Mucosa of rectum (tissue), 2 donors: ENCODE results near the gene PCDHGA6.
"Not testable (repeated sequence)": the region's sequence is repeated elsewhere in the genome, so short reads cannot be mapped to it uniquely, and the experiment has no call there.

Source experiments
- H3K27ac ChIP-seq, 2 donors: one replicate each; pipeline ENCODE4 v1.7.0; 2013; ENCODE audit warnings: inconsistent platforms in 2 of 2, low read depth in 2 of 2, low read length in 2 of 2
- H3K27me3 ChIP-seq, 2 donors: one replicate each; pipeline ENCODE4 v1.7.0; 2013; ENCODE audit warnings: low read length in 2 of 2; ENCODE audit not compliant: control insufficient read depth in 2 of 2, insufficient read depth in 2 of 2
- H3K36me3 ChIP-seq, 2 donors: one replicate each; pipeline ENCODE4 v1.7.0; 2013; ENCODE audit warnings: low read length in 2 of 2; ENCODE audit not compliant: control insufficient read depth in 2 of 2, insufficient read depth in 2 of 2
- H3K4me1 ChIP-seq, 2 donors: one replicate each; pipeline ENCODE4 v1.7.0; 2013; ENCODE audit warnings: low read length in 2 of 2, mild to moderate bottlenecking in 1 of 2; ENCODE audit not compliant: control insufficient read depth in 2 of 2, insufficient read depth in 2 of 2
- H3K4me3 ChIP-seq, 2 donors: one replicate each; pipeline ENCODE4 v1.7.0; 2013; ENCODE audit warnings: low read length in 2 of 2
- H3K9ac ChIP-seq, 2 donors: one replicate each; pipeline ENCODE4 v1.7.0; 2013; ENCODE audit warnings: low read length in 2 of 2, low read depth in 1 of 2, mild to moderate bottlenecking in 1 of 2
- H3K9me3 ChIP-seq, 2 donors: one replicate each; pipeline ENCODE4 v1.7.0; 2013; ENCODE audit warnings: low read length in 2 of 2; ENCODE audit not compliant: control insufficient read depth in 2 of 2
- donor health status: healthy.
- donor health status: Normal muscosa, but diverticular disease.

PCDHGA6 gene

DNA sequence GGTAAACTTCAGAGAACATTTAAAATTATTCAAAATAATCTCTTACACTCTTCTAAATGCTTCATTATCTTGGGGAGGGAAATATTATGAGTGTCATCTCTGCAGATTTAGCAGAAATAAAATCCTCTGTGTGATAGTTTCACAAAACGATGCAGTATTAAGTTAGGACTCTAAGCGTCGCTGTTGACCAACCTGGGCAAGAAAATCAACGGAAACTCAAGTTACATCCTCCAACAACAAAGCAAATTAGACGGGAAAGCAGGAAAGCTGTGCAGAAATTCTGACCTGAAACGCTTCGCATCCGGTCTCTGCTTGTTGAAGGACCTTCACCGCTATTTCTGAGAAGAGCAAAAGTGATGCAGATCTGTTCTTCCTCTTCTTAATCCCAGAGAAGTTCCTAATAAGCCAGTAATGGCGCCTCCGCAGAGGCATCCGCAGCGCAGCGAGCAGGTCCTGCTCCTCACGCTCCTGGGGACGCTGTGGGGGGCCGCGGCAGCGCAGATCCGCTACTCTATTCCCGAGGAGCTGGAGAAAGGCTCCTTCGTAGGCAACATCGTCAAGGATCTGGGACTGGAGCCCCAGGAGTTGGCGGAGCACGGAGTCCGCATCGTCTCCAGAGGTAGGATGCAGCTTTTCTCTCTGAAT is at the start of gene PCDHGA6:
Gene PCDHGA6 (plus strand): TSS at position 219 of the 645 bp plus-strand sequence. CDS start 193 bp downstream, at position 412.
- Histone ChIP-seq H3K4me1 (no peaks in the 10 kb centered on the region), H3K9ac (no peak within 1 kb of the TSS), H3K27ac (no peak within 1 kb of the TSS), H3K9me3 (peaks cover 34 to 37% of the 10 kb centered on the region in 2 donors), H3K36me3 (no peaks in the 10 kb centered on the region), H3K27me3 (no peaks in the 10 kb centered on the region), H3K4me3 (peak within 1 kb of the TSS in 1 of 2 donors; percentile 15)

- Histone ChIP-seq H3K36me3 (no peaks in the 10 kb centered on the region), H3K4me3 (peak overlapping the region; percentile 67 to 72), H3K9ac (peak overlapping the region; percentile 36 to 48), H3K9me3 (peaks cover 17% of the 10 kb centered on the region in 2 donors), H3K27ac (no peak overlapping the region), H3K4me1 (no peaks in the 10 kb centered on the region), H3K27me3 (no peaks in the 10 kb centered on the region)
Observed at GRCh38 chr5:141326088-141326854, 47.4 kb upstream of the PCDHGA6 start.

- Histone ChIP-seq H3K9ac (no peak overlapping the region), H3K4me3 (no peak overlapping the region), H3K27me3 (no peaks in the 10 kb centered on the region), H3K27ac (no peak overlapping the region), H3K9me3 (peaks cover 10 to 20% of the 10 kb centered on the region in 2 donors), H3K4me1 (no peaks in the 10 kb centered on the region), H3K36me3 (no peaks in the 10 kb centered on the region)
Observed at GRCh38 chr5:141328231-141328630, 45.5 kb upstream of the PCDHGA6 start.

GRCh38 chr5:141330299-141331080 is 43.2 kb upstream of the PCDHGA6 start, which contains the start of gene PCDHGA1:
Gene PCDHGA1 (plus strand): TSS chr5:141330514.
- H3K4me3 ChIP-seq = peak within 1 kb of the TSS in 1 of 2 donors; percentile 46
- H3K27me3 ChIP-seq = no peaks in the 10 kb centered on the region
- H3K9ac ChIP-seq = no peak within 1 kb of the TSS

GRCh38 chr5:141332571-141332970 is 41.1 kb upstream of the PCDHGA6 start:
- not testable (repeated sequence) for H3K4me3 ChIP-seq, H3K27me3 ChIP-seq, H3K36me3 ChIP-seq, H3K27ac ChIP-seq, H3K9ac ChIP-seq, H3K4me1 ChIP-seq
- H3K9me3 ChIP-seq = peaks cover 10 to 20% of the 10 kb centered on the region in 2 donors

More at GRCh38 chr5:141330299-141331080, 43.2 kb upstream of the PCDHGA6 start, which contains the start of gene PCDHGA1:
- Histone ChIP-seq H3K27ac (no peak within 1 kb of the TSS), H3K36me3 (no peaks in the 10 kb centered on the region), H3K4me1 (no peaks in the 10 kb centered on the region), H3K9me3 (peaks cover 10 to 20% of the 10 kb centered on the region in 2 donors)

DNA sequence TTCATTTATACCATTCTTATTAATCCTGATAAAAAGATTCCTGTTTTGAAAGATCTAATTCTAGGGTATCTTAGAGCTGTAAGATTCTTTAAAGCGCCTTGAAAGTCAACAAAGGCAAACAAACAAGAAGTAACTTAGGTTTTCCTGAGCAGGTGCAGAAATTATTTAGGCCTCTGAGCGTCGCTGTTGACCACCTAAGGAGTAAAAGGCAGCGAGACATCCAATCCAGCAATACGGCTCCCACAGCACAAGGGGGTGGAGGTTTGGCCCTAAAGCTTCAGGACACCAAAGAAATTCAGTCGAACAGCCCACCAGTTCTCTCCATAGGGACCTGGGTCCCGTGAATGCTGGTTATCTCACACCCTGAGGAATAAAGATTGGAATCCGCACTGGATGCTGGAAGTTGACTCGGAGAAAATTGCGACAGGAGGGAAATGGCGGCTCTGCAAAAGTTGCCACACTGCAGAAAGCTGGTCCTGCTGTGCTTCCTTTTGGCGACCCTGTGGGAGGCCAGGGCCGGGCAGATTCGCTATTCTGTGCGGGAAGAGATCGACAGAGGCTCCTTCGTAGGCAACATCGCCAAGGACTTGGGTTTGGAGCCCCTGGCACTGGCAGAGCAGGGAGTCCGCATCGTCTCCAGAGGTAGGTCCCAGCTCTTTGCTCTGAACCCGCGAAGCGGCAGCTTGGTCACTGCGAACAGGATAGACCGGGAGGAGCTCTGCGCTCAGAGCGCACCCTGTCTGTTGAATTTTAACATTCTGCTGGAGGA is 35.0 kb upstream of the PCDHGA6 start, which contains the start of gene PCDHGA2:
Gene PCDHGA2 (plus strand): TSS at position 223 of the 769 bp plus-strand sequence.
- H3K27ac ChIP-seq = no peak within 1 kb of the TSS

GRCh38 chr5:141340781-141341354 is 32.8 kb upstream of the PCDHGA6 start:
- not testable (repeated sequence) for H3K27me3 ChIP-seq, H3K36me3 ChIP-seq, H3K4me1 ChIP-seq, H3K4me3 ChIP-seq, H3K27ac ChIP-seq, H3K9ac ChIP-seq
- peaks cover 27 to 32% of the 10 kb centered on the region in 2 donors for H3K9me3 ChIP-seq

More for the DNA sequence above, 35.0 kb upstream of the PCDHGA6 start, which contains the start of gene PCDHGA2:
- peaks cover 19 to 22% of the 10 kb centered on the region in 2 donors for H3K9me3 ChIP-seq
- H3K36me3 ChIP-seq = no peaks in the 10 kb centered on the region
- no peaks in the 10 kb centered on the region for H3K27me3 ChIP-seq
- no peaks in the 10 kb centered on the region for H3K4me1 ChIP-seq
- H3K4me3 ChIP-seq = peak within 1 kb of the TSS; percentile 10 to 39
- no peak within 1 kb of the TSS for H3K9ac ChIP-seq

GRCh38 chr5:141342773-141343172 is 30.9 kb upstream of the PCDHGA6 start:
- H3K27ac ChIP-seq = no peak overlapping the region
- no peaks in the 10 kb centered on the region for H3K27me3 ChIP-seq
- no peaks in the 10 kb centered on the region for H3K4me1 ChIP-seq
- H3K4me3 ChIP-seq = no peak overlapping the region
- peaks cover 27 to 32% of the 10 kb centered on the region in 2 donors for H3K9me3 ChIP-seq
- no peak overlapping the region for H3K9ac ChIP-seq
- H3K36me3 ChIP-seq = no peaks in the 10 kb centered on the region

- Histone ChIP-seq H3K4me1 (no peaks in the 10 kb centered on the region), H3K9me3 (peaks cover 27 to 32% of the 10 kb centered on the region in 2 donors), H3K9ac (no peak within 1 kb of the TSS), H3K27ac (no peak within 1 kb of the TSS), H3K4me3 (peak within 1 kb of the TSS; percentile 5 to 19), H3K27me3 (no peaks in the 10 kb centered on the region), H3K36me3 (no peaks in the 10 kb centered on the region)
Observed at GRCh38 chr5:141343242-141343952, 30.3 kb upstream of the PCDHGA6 start, which contains the start of gene PCDHGA3. Gene PCDHGA3 (plus strand): TSS chr5:141343829. CDS start chr5:141344034, 205 bp downstream.
